ENCODE measurements around the gene SLC30A5.
"Not testable (repeated sequence)": the region's sequence is repeated elsewhere in the genome, so short reads cannot be mapped to it uniquely, and the experiment has no call there.

SLC30A5 gene

GRCh38 chr5:69093771-69094482 lies at the start of gene SLC30A5:
TSS of gene SLC30A5 (plus strand) at chr5:69094014. CDS start at chr5:69094256, 242 bp downstream.
- peak; percentile 100 for DNase-seq (ENCODE audit: low read depth)
- peak; percentile 94 for TF ChIP-seq CTCF (IDR thresholded peaks at IDR 0.05; ENCODE audit: low read length, missing control alignments)
- peak within 1 kb of the TSS; percentile 74 for H3K4me3 ChIP-seq (replicated peaks; ENCODE audit: low read depth, low read length)

- not testable (repeated sequence) for DNase-seq (ENCODE audit: low read depth)
These were observed 48.6 kb upstream of the SLC30A5 start for GRCh38 chr5:69045213-69045612.

GRCh38 chr5:69046375-69046957 lies 47.3 kb upstream of the SLC30A5 start:
- DNase-seq (ENCODE audit: low read depth), result no peak
- TF ChIP-seq CTCF (IDR thresholded peaks at IDR 0.05; ENCODE audit: low read length, missing control alignments), result no peak
- no peak overlapping the region for H3K4me3 ChIP-seq (replicated peaks; ENCODE audit: low read depth, low read length)

More at GRCh38 chr5:69045213-69045612, 48.6 kb upstream of the SLC30A5 start:
- H3K4me3 ChIP-seq (replicated peaks; ENCODE audit: low read depth, low read length), result not testable (repeated sequence)

GRCh38 chr5:69048230-69048629 lies 45.6 kb upstream of the SLC30A5 start:
- TF ChIP-seq CTCF (IDR thresholded peaks at IDR 0.05; ENCODE audit: low read length, missing control alignments), result peak; percentile 29
- no peak for DNase-seq (ENCODE audit: low read depth)
- H3K4me3 ChIP-seq (replicated peaks; ENCODE audit: low read depth, low read length), result no peak overlapping the region

- DNase-seq (ENCODE audit: low read depth), result no peak
- H3K4me3 ChIP-seq (replicated peaks; ENCODE audit: low read depth, low read length), result no peak overlapping the region
- TF ChIP-seq CTCF (IDR thresholded peaks at IDR 0.05; ENCODE audit: low read length, missing control alignments), result no peak
These were observed 44.7 kb upstream of the SLC30A5 start for GRCh38 chr5:69049151-69049550.

GRCh38 chr5:69049796-69050195 lies 44.0 kb upstream of the SLC30A5 start:
- no peak overlapping the region for H3K4me3 ChIP-seq (replicated peaks; ENCODE audit: low read depth, low read length)
- no peak for TF ChIP-seq CTCF (IDR thresholded peaks at IDR 0.05; ENCODE audit: low read length, missing control alignments)
- DNase-seq (ENCODE audit: low read depth), result no peak

GRCh38 chr5:69050214-69050613 lies 43.6 kb upstream of the SLC30A5 start:
- no peak for TF ChIP-seq CTCF (IDR thresholded peaks at IDR 0.05; ENCODE audit: low read length, missing control alignments)
- no peak overlapping the region for H3K4me3 ChIP-seq (replicated peaks; ENCODE audit: low read depth, low read length)
- DNase-seq (ENCODE audit: low read depth), result no peak
